ENCODE results near the gene DSC2.
"Not testable (repeated sequence)": the region's sequence is repeated elsewhere in the genome, so short reads cannot be mapped to it uniquely, and the experiment has no call there.

The DSC2 gene

DNA sequence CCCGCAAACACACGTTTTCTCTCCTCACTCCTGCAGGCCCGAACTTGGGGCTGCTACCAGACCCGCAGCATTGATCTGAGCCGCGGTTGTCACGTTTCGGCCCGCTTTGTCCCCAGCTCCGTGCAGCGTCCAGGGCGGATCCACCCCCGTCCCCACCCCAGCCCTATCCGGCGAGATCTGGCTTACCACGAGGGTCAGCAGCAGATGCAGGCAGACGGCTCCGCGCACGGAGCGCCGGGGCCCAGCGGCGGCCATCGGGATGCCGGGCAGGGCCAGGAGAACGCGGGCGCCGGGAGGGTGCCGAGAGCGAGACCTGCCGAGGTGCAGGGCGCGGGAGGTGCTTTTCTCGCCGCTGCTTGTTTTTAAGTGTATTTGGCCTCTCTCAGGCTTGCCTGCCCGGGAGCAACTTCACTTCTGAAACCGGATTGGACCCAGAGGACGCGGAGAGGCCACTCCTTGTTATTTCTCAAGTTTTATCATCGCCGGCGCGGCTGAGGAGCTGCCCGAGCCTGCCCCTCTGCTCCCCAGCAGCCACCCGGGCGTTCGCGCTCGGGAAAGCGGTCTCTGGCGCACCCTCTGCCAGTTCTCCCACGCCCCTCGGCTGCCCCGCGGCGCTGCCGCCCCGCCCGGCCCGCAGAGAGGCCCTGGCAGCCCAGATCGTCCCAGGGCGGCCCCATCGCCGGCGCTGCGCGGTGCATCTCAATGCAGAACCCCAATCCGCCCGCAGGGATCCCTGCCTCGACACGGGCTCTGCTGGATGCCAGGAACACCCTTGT lies 59.6 kb downstream of the DSC2 start, which contains the start of gene DSC3:
Gene DSC3, minus strand, starts transcription at position 337 of the 776 bp plus-strand sequence. Its CDS starts 82 bp downstream, at position 255.
- no peak for DNase-seq (ENCODE audit: low spot score)

DNA sequence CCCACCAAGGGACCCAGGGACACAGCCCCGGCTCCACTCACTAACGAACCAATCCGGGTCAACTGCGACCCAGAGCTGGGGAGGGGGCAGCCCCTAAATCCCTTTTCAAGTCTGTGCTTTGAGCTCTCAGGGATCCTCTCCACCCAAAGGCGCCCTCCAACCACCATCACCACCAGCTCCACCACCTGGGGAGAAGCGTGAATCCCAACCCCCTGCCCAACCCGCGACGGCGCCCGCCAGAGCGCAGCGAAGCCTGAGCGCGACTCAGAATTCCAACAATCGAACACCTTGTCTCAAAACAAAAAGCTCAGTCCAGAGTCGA lies 60.2 kb downstream of the DSC2 start:
- DNase-seq (ENCODE audit: low spot score) = no peak

DNA sequence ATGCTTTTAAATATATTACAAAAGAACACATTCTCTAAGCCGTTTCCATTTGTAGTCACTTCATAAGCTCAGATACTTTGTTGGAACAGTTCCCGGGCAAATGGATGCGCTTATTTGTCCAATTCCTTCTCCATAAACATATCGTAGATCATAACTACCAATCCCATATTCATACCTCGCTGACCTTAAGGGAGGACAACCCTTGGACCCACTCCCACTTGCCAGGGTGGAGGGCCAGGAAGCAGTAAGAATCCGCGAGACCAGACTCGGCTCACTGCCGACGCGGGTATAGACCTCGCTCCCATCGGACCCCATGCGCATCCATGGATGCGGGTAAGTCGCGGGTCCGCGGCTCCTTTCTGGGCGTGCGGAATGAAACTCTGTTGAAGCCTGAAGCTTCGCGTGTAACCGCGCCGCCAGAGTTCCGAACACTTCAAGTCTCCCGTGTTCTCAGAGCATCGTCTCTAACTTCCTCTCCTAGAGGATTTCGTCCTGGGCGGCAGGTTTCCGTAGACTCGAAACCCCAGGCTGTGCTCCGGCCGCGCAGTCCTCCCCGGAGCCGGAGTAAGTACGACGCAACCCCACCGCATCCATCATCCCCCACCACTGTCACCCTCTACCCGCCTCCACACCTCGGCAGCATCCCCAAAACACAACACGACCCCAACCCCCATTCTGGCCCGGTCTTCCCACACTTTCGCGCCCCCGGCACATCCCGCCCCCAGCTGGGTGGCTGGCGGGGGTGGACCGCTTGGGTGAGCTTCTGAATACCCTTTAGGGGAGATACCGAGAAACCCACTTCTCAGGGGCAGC lies 60.7 kb downstream of the DSC2 start:
- no peak for DNase-seq (ENCODE audit: low spot score)

DNA sequence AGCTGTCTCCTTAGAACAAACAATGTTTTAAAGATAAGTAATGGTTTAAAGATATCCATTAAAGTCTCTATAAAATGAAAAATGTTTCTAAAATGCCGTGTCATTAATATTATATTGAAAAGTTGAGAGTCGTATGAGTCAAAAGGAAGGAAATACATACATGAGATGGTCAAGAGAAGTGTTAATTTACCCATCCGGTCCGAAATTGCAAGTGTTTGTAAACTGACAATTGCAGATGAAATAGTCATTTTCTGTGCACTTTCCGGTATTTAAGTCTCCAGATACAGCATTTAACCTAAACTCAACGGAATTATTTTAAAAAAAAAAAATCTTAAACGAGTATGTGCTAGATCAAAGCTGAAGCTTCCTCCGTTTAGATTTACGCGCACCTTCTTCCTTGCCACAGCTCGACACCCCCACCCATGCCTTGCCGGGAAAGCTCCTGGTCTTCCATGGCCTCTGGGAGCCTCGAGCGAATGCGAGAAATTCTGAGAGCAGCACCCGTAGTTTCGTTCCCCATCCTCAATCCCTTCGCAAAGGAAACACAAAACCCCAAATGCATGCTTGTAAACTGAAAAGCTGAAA lies 61.4 kb downstream of the DSC2 start:
- no peak for DNase-seq (ENCODE audit: low spot score)

DNA sequence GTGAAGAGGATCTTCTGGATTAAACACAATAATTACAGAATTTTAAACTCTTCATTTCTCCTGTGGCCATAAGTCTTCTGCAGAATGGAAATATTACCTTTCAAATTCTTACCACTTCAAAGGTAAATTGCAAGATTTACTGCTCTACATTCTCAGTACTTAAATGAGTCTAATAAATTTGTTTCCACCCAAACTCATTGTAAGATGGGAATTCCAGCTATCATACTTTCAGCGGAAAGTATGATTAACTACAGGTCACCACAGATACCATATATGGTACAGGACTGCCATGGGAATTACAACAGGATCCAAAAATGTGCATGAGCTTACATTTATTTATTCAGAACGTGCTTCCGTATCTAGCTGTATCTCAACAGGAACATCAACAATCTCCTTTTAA lies 62.8 kb downstream of the DSC2 start:
- DNase-seq (ENCODE audit: low spot score) = no peak

DNA sequence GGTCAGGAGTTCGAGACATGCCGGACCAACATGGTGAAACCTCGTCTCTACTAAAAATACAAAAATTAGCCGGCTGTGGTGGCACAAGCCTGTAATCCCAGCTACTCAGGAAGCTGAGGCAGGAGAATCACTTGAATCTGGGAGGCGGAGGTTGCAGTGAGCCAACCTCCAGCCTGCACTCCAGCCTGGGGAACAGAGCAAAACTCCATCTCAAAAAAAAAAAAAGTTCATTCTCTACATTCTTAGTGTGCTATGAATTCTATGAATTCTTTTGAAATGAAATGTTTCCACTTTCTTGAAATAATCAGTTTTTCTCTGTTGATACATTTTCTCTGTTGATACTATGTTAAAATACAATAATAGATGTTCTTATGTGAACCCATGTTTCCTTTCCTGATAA lies 64.5 kb downstream of the DSC2 start:
- DNase-seq (ENCODE audit: low spot score) = not testable (repeated sequence)

DNA sequence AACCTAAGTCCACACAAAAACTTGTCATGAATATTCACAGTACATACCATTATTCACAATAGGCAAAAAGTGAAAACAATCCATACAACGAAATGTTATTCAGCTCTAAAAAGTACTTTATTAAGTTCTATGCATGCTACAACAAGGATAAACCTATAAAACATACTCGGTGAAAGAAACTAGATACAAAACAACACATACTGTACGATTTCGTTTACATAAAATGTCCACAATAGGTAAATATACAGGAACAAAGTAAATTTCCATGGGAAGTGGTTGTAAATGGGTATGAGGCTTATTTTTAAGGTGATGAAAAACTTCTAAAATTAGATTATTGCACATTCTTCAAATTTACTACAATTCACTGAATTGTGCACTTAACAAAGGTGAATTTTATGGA lies 67.7 kb downstream of the DSC2 start:
- DNase-seq (ENCODE audit: low spot score) = no peak

DNA sequence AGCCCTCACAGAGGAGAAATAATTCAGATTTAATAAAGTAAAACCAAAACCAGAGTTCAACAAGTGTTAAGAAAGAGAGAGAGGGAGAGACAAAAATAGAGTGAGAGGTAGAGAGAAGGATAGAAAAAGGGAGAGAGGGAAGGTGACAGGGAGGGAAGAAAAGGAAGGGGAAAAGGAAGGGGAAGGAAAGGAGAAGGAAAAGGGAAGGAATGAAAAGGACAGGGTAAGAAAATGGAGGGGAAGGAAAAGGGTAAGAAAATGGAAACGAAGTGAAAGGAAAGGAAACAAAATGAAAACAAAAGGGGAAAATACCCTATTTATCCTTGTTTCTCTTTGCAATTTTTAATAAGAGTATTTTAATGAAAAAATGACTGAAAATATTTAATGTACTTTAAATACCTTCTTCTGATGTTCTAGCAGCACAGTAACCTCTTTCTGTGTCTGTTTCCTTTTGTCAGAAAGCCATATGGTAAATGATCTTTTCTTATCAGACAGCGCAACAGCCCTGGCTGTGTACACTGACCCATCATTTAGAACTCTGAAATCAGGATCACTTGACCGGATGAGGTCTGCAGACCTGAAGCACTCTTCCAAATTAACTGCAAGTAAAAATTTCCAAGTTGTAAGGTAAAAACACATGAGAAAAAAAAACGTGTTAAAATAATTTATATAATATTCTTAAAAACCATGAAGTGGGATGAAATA lies 71.5 kb downstream of the DSC2 start:
- no peak for DNase-seq (ENCODE audit: low spot score)

DNA sequence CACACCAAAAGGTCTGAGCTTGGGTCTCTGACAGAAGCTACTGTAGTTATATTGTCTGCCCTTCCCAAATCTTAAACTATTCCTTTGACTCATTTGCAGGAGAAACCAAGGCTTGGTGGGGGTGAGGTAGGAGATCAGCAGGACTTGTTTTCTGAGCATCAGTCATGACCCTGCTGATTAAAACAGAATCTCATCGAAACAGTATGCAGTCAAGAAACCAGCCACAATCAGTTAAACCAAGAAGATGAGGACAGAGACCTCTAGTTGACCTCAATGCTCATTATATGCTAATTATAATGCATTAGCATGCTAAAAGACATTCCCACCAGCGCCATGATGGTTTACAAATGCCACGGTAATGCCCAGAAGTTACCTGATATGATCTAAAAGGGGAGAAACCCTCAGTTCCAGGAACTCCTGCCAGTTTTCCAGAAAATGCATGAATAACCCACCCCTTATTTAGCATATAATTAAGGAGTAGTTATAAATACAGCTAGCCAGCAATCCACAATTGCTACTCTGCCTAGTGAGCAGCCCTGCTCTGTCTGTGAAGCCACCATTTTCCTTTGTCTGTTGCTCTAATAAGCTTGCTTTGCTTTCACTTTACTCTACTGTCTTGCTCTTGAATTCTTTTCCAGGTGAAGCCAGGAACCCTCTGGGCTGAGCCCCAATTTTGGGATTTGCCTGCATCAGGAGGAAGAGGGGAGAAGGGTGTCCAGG lies 86.3 kb downstream of the DSC2 start:
- no peak for DNase-seq (ENCODE audit: low spot score)

DNA sequence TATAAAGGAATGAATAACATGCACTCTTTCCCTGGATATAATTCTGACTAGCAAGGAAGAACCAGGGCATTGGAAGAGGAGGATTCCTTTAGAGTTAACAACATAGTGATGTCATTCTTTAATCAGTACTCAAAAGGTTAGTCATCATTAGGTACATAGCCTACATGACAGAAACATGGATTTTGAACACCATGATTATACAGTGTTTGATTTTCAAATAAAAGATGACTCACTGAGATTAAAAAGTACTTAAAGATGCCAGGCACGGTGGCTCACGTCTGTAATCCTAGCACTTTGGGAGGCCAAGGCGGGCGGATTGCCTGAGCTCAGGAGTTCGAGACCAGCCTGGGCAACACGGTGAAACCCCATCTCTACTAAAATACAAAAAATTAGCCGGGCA lies 90.8 kb downstream of the DSC2 start:
- DNase-seq (ENCODE audit: low spot score) = not testable (repeated sequence)

DNA sequence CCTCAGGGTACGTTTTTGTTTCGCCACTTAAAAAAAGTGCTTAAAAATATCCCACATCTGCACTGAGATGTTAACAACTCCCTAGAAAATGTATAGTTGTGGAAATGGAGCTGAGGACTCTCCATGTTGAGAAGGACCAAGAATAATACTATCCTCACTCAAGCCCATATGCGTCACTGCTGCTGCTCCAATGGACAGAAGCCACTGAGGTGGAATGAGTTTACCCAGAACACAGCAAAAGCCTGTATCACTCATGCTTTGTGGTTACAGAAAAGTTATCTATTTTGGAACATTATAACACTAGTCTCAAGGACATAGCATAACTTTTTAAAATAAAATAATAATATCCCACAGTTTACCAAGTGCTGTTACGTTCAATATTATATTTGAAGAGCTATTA lies 91.6 kb downstream of the DSC2 start:
- DNase-seq (ENCODE audit: low spot score) = no peak

Data from NAMALWA (cell line).